ENCODE data around the gene XRCC1. TPM values are rescaled to one million over a fixed set of nuclear protein-coding genes. Genes with fewer than 3 reads are reported as not detected.
"Not testable (repeated sequence)": the region's sequence is repeated elsewhere in the genome, so short reads cannot be mapped to it uniquely, and the experiment has no call there.

XRCC1 gene
- total and polyA plus RNA-seq, 2 experiments from 2014 or later = 35.3 to 49.5 TPM

- Mint-ChIP-seq H3K4me1 (peaks cover 4% of the 10 kb centered on the region; the same call in 2 of the 3 replicates), H3K9me3 (peaks cover 1% of the 10 kb centered on the region; the same call in 1 of the 3 replicates), H3K36me3 (ENCODE audit: low read depth) (peaks cover 12% of the 10 kb centered on the region; the same call in 2 of the 3 replicates), H3K27ac (no peak overlapping the region), H3K27me3 (ENCODE audit: insufficient read depth, low read depth, poor library complexity) (peaks cover 2% of the 10 kb centered on the region), H3K4me3 (no peak overlapping the region)
- Histone ChIP-seq H3K4me3 (no peak overlapping the region), H3K4me2 (no peak overlapping the region), H3F3A (replicated peaks; ENCODE audit: low read depth) (no peaks in the 10 kb centered on the region), H3K79me2 (replicated peaks; ENCODE audit: insufficient read depth) (no peaks in the 10 kb centered on the region), H3K4me1 (ENCODE audit: insufficient read depth) (no peaks in the 10 kb centered on the region), H3K27ac (ENCODE audit: low read depth) (no peak overlapping the region), H4K20me1 (replicated peaks; ENCODE audit: insufficient read depth) (no peaks in the 10 kb centered on the region; the same call in 1 of the 2 replicates), H3K36me3 (ENCODE audit: insufficient read depth) (no peaks in the 10 kb centered on the region), H3K27me3 (ENCODE audit: insufficient read depth) (no peaks in the 10 kb centered on the region), H3K9me2 (ENCODE audit: insufficient read depth) (no peaks in the 10 kb centered on the region), H2AFZ (no peak overlapping the region)
- ATAC-seq (no peak), DNase-seq (ENCODE audit: low spot score) (no peak)
- TF ChIP-seq EZH2phosphoT487 (IDR thresholded peaks at IDR 0.05; ENCODE audit: unreplicated experiment) (no peak), NANOG (IDR thresholded peaks at IDR 0.05; ENCODE audit: borderline replicate concordance) (no peak), REST (IDR thresholded peaks at IDR 0.05; ENCODE audit: unreplicated experiment) (no peak)
These were observed 57.3 kb downstream of the XRCC1 start for GRCh38 chr19:43518051-43518450.

DNA sequence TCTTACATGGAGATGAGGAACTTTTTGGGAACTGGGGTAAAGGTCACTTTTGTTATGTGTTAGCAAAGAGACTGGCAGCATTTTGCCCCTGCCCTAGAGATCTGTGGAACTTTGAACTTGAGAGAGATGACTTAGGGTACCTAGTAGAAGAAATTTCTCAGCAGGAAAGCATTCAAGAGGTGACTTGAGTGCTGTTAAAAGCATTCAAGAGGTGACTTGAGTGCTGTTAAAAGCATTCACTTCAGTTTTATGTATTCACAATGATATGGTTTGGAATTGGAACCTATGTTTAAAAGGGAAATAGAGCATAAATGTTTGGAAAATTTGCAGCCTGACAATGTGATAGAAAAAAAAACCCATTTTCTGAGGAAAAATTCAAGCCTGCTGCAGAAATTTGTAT, 62.9 kb downstream of the XRCC1 start:
- H3K9me3 Mint-ChIP-seq = peaks cover 10% of the 10 kb centered on the region; the same call in 2 of the 3 replicates
- not testable (repeated sequence) for H4K20me1 ChIP-seq (replicated peaks; ENCODE audit: insufficient read depth); H3K36me3 ChIP-seq (ENCODE audit: insufficient read depth); H3F3A ChIP-seq (replicated peaks; ENCODE audit: low read depth); H3K4me3 Mint-ChIP-seq; H3K4me1 Mint-ChIP-seq; DNase-seq (ENCODE audit: low spot score); H3K27me3 Mint-ChIP-seq (ENCODE audit: insufficient read depth, low read depth, poor library complexity); H3K4me3 ChIP-seq; ATAC-seq; H3K79me2 ChIP-seq (replicated peaks; ENCODE audit: insufficient read depth); H3K9me2 ChIP-seq (ENCODE audit: insufficient read depth); H3K27ac ChIP-seq (ENCODE audit: low read depth); H3K4me1 ChIP-seq (ENCODE audit: insufficient read depth); H3K27me3 ChIP-seq (ENCODE audit: insufficient read depth); H3K27ac Mint-ChIP-seq; H2AFZ ChIP-seq; H3K4me2 ChIP-seq
- H3K36me3 Mint-ChIP-seq (ENCODE audit: low read depth) = peaks cover 45% of the 10 kb centered on the region

DNA sequence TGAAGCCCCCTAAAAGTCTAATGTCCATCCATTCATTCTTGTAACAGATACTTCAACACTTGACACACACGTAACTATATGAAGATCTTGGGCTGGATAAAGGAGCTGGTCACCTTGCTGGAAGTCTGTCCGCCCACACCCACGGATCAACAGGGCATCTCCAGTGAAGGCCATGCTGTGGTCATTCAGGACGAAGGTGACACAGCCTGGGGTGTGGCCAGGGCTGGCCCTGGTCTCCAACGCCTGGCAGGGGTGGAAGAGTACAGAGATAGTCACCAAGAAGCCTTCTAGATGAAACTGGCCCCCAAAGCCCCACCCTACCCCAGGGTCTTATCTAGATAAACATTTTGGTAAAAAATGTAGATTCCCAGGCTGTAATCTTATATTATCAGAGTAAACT, 64.0 kb downstream of the XRCC1 start:
- Mint-ChIP-seq H3K27ac (no peak overlapping the region), H3K36me3 (ENCODE audit: low read depth) (peaks cover 45% of the 10 kb centered on the region)

More for the DNA sequence above, 64.0 kb downstream of the XRCC1 start:
- no peak for DNase-seq (ENCODE audit: low spot score)
- Histone ChIP-seq H3K79me2 (replicated peaks; ENCODE audit: insufficient read depth) (no peaks in the 10 kb centered on the region), H3K36me3 (ENCODE audit: insufficient read depth) (no peaks in the 10 kb centered on the region), H3K4me2 (no peak overlapping the region), H3K27ac (ENCODE audit: low read depth) (no peak overlapping the region), H3K4me3 (no peak overlapping the region), H3K9me2 (ENCODE audit: insufficient read depth) (no peaks in the 10 kb centered on the region), H3F3A (replicated peaks; ENCODE audit: low read depth) (no peaks in the 10 kb centered on the region), H3K4me1 (ENCODE audit: insufficient read depth) (no peaks in the 10 kb centered on the region), H2AFZ (no peak overlapping the region), H4K20me1 (replicated peaks; ENCODE audit: insufficient read depth) (no peaks in the 10 kb centered on the region), H3K27me3 (ENCODE audit: insufficient read depth) (no peaks in the 10 kb centered on the region)
- TF ChIP-seq, protein P1, sequence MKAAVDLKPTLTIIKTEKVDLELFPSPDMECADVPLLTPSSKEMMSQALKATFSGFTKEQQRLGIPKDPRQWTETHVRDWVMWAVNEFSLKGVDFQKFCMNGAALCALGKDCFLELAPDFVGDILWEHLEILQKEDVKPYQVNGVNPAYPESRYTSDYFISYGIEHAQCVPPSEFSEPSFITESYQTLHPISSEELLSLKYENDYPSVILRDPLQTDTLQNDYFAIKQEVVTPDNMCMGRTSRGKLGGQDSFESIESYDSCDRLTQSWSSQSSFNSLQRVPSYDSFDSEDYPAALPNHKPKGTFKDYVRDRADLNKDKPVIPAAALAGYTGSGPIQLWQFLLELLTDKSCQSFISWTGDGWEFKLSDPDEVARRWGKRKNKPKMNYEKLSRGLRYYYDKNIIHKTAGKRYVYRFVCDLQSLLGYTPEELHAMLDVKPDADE (IDR thresholded peaks at IDR 0.05) = no peak
- TF ChIP-seq JUNB (IDR thresholded peaks at IDR 0.05; ENCODE audit: unreplicated experiment) (no peak), EZH2 (IDR thresholded peaks at IDR 0.05; ENCODE audit: low read depth, unreplicated experiment) (no peak)
- H3K27me3 Mint-ChIP-seq (ENCODE audit: insufficient read depth, low read depth, poor library complexity) = peaks cover 2% of the 10 kb centered on the region
- ATAC-seq = no peak
- H3K4me1 Mint-ChIP-seq = no peaks in the 10 kb centered on the region
- no peak overlapping the region for H3K4me3 Mint-ChIP-seq
- H3K9me3 Mint-ChIP-seq = peaks cover 10% of the 10 kb centered on the region; the same call in 2 of the 3 replicates
